22Rv1 (cell line): ENCODE results near the gene NCK2.

ENCODE experiments used
- H3K27ac ChIP-seq: fragments of 450-650 bp; 2 replicates; pipeline ENCODE4 v1.5.1; 2017
- ZFX ChIP-seq: fragments of 450-650 bp; IDR thresholded peaks from 2 replicates; pipeline ENCODE4 v1.6.1; 2017; ENCODE audit warnings: antibody characterized with exemption, borderline replicate concordance
- TF ChIP-seq, protein P1 (sequence below): fragments of 450-650 bp; IDR thresholded peaks from 2 replicates; pipeline ENCODE4 v1.5.1; 2017; ENCODE audit warnings: mild to moderate bottlenecking

NCK2 gene

DNA sequence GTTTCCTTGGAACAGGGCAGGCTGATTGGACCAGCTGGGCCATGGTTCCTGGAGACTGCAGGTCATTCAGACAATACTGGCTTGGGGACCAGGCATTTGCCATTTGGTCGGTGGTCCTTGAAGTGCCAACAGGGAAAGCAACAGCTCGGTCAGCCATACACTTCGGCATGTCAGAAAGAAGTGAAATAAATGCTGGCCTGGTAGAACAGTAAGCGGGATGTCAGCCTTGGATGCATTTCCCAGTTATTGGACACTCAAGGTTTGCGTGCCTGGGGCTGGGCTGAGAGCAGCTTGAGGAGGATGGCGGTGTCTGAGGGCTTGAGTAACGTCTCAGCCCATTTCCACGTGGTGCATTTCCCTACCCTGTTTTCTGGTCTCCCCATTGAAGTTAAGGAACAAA lies 75.4 kb downstream of the NCK2 start:
- no peak overlapping the region for H3K27ac ChIP-seq
- TF ChIP-seq ZFX = no peak
- TF ChIP-seq, protein P1, sequence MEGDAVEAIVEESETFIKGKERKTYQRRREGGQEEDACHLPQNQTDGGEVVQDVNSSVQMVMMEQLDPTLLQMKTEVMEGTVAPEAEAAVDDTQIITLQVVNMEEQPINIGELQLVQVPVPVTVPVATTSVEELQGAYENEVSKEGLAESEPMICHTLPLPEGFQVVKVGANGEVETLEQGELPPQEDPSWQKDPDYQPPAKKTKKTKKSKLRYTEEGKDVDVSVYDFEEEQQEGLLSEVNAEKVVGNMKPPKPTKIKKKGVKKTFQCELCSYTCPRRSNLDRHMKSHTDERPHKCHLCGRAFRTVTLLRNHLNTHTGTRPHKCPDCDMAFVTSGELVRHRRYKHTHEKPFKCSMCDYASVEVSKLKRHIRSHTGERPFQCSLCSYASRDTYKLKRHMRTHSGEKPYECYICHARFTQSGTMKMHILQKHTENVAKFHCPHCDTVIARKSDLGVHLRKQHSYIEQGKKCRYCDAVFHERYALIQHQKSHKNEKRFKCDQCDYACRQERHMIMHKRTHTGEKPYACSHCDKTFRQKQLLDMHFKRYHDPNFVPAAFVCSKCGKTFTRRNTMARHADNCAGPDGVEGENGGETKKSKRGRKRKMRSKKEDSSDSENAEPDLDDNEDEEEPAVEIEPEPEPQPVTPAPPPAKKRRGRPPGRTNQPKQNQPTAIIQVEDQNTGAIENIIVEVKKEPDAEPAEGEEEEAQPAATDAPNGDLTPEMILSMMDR = no peak

DNA sequence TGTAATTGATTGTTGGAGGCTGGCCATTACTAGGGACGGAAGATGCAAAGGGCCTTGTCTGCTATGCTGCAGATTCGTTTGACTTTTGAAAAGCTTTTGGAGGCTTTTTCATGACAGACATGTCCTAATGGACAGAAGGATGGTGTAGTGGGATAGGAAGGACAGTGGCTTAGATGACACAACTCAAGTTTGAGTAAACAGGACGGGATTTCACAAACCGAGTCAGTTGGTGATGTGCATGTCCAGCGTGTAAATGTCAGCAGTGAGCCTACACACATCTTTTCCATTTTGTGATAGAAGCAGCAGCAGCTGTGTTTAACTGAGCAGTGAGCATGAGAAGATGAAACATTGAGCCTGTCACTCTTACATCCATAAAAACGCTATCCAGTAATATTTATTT lies 76.0 kb downstream of the NCK2 start:
- H3K27ac ChIP-seq = no peak overlapping the region
- TF ChIP-seq, protein P1 = no peak
- TF ChIP-seq ZFX = no peak

DNA sequence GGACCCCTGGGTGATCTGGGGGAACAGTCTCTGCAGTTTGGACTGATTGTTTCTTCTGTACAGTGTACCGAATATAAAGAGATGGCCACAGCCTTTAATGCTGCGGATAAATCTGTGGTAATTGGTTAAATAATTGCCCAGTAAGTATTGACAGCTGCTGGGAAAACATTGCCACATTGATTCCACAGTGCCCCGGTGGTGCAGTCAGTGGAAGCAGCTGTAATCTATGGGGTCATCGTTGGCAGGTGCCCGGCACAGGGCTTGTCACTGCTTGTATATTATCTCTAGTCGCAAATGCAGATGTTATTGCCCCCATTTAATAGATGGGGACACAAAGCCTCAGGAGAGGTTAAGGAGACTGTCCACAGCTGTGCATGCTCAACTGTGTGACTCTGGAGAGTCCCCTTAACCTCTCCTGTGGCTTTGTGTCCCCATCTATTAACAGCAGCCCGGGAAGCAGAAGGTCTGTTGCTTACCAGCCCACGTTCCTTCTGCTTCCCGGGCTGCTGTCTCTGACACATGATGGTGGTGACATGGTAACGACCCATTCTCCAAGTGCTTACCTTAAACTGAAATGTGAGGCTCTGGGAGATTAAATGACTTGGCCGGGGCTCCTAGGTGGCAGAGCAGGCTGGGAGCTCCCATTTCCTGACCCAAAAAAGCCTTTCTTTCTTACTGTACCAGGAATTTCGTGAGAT lies 76.9 kb downstream of the NCK2 start:
- H3K27ac ChIP-seq = no peak overlapping the region
- no peak for TF ChIP-seq ZFX
- TF ChIP-seq, protein P1 = no peak

DNA sequence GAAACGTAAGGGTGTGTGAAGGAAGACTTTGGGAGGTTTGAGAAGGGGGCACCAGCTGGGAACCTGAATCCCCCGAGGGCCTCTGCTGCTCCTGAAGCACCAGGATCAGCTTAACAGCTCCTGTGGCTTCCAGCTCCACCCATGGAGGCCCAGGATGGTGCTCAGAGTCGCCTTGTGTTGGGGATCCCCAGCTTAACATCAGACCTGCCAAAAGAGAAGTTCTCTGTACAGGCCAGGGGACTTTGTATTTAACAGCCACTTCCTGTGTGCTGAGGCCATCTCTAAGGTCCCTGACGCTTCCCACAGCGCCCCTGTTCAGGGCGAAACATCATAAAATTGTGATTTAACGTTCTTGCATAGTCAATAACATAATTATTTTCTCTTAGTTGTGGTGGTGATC lies 77.5 kb downstream of the NCK2 start:
- no peak overlapping the region for H3K27ac ChIP-seq

DNA sequence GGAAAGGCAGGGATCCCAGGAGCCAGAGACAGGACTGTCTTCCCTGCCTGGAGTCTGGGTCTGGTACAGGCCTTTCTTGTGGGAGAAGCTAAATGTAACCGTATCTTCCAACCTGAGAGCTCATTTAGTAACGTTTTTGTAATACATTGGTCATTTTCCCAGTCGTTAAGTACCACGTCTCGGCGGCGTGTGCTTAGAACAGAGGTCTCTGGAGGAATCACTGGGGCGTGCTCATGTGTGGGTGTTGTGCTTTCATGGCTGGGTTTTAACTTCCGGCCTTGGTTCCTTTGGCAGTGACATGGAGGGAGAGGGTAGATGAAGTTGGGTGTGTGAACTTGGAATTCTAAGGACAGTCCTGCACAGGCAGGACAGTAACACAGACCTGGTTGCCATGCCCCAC lies 79.7 kb downstream of the NCK2 start:
- TF ChIP-seq, protein P1 = no peak
- TF ChIP-seq ZFX = no peak
- H3K27ac ChIP-seq = no peak overlapping the region

More for the DNA sequence above, 77.5 kb downstream of the NCK2 start:
- TF ChIP-seq, protein P1 = no peak
- TF ChIP-seq ZFX = no peak

DNA sequence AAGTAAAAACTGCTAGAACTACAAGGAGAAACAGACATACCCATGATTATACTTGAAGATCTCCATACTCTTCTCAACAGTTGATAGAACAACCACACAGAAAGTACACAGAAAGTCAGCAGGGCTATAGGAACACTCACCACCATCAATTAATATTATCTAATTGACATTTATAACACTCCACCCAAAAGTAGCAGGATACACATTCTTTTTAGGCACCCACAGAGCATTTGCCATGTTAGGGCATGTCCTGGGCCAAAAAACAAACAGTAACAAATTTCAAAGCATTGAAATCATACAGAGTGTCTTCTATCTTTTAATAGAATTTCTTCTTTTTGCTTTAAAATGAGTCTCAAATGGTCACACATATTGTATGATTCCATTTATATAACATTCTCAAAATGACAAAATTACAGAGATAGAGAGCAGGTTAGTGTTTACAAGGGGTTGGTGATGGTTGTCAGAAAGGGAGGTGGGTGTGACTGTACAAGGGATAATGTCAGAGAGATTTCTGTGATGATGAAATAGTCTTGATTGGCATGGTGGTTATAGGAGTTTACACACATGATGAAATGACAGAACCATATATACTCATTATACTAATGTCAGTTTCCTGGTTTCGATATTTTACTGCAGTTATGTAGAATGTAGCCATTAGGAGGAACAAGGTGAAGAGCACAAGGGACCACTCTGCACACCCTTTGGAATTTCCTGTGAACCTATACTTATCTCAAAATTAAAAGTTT lies 82.8 kb downstream of the NCK2 start:
- no peak overlapping the region for H3K27ac ChIP-seq
- TF ChIP-seq ZFX = no peak
- TF ChIP-seq, protein P1 = no peak

DNA sequence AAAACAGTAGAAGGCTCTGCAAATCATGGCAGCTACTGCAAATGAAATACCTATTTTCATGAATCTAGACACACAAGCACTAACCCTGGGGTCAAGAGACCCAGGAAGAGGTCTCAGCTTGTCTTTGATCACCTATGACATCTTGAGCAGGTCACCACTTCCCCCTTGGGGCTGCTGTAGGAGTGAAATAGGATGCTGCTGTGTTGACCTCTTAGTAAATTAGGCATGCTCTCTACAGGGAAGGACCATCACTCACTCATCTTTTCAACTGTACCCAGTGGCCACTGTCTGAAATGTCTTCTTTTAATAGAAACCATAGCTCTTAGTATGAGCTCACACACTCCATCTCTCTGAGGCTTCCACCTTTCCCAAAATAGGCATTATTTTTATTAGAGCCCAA lies 83.8 kb downstream of the NCK2 start:
- TF ChIP-seq, protein P1 = no peak
- no peak for TF ChIP-seq ZFX
- no peak overlapping the region for H3K27ac ChIP-seq
